Thymus (tissue), 11 donors: Measurements from ENCODE around the gene ANKRD13B. TPM values are rescaled to one million over a fixed set of nuclear protein-coding genes. Genes with fewer than 3 reads are reported as not detected.
A peak's percentile ranks its signal among the peaks of the same experiment; 100 is the strongest.
"Not testable (repeated sequence)": the region's sequence is repeated elsewhere in the genome, so short reads cannot be mapped to it uniquely, and the experiment has no call there.

Source experiments
- DNase-seq, 9 donors: peaks; one replicate each; pipeline ENCODE4 v3.0.0-alpha.2; 2013; ENCODE audit warnings: low spot score in 9 of 9, low read depth in 6 of 9, missing footprints in 1 of 9
- H3K27ac ChIP-seq, 2 donors: one replicate each; pipeline ENCODE4 v1.5.1; 2013; ENCODE audit warnings: control low read depth in 1 of 2, low read depth in 1 of 2, low read length in 1 of 2, mild to moderate bottlenecking in 1 of 2, moderate library complexity in 1 of 2
- H3K27me3 ChIP-seq, 2 donors: one replicate each; pipeline ENCODE4 v1.5.1; 2013; ENCODE audit warnings: low read length in 1 of 2; ENCODE audit not compliant: control insufficient read depth in 2 of 2, insufficient read depth in 1 of 2
- H3K36me3 ChIP-seq, 2 donors: one replicate each; pipeline ENCODE4 v1.5.1; 2013; ENCODE audit warnings: low read length in 1 of 2, mild to moderate bottlenecking in 1 of 2, moderate library complexity in 1 of 2; ENCODE audit not compliant: control insufficient read depth in 2 of 2, insufficient read depth in 2 of 2
- H3K4me1 ChIP-seq, 2 donors: one replicate each; pipeline ENCODE4 v1.5.1; 2013; ENCODE audit warnings: low read length in 2 of 2; ENCODE audit not compliant: control insufficient read depth in 2 of 2, insufficient read depth in 2 of 2
- H3K4me3 ChIP-seq, 2 donors: one replicate each; pipeline ENCODE4 v1.5.1; 2013; ENCODE audit warnings: low read length in 2 of 2, control low read depth in 1 of 2, mild to moderate bottlenecking in 1 of 2
- H3K9me3 ChIP-seq, 2 donors: one replicate each; pipeline ENCODE4 v1.5.1; 2013; ENCODE audit warnings: low read length in 1 of 2, mild to moderate bottlenecking in 1 of 2; ENCODE audit not compliant: control insufficient read depth in 2 of 2, insufficient read depth in 1 of 2
- WGBS: extraction: QIAGEN DNeasy Blood & Tissue Kit; methylation state at CpG from one replicate; pipeline ENCODE4 v1.1.7; 2013; 5-methylcytosine and 5-hydroxymethylcytosine counted together
- polyA plus RNA-seq: library from polyadenylated mRNA; stranded (reverse); fragments of 200-250 nt; gene quantifications from one replicate; pipeline ENCODE4 v1.2.3, GENCODE V29; 2013
- total RNA-seq: library from RNA; stranded (reverse); fragments of 120-200 nt; gene quantifications from one replicate; pipeline ENCODE4 v1.2.4, GENCODE V29; 2013
- donor health status: healthy.

Gene ANKRD13B
- total and polyA plus RNA-seq, 2 donors = 1.3 to 2.2 TPM

DNA sequence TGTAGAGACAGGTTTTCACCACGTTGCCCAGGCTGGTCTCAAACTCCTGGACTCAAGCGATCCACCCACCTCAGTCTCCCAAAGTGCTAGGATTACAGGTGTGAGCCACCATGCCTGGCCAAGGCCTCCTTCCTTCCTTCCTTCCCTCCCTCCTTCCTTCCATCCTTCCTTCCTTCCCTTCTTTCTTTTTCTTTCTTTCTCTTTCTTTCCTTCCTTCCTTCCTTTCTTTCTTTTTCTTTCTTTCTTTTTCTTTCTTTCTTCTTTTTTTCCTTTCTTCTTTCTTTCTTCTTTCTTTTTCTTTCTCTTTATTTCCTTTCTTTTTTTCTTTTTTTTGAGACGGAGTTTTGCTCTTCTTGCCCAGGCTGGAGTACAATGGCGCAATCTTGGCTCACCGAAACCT is 34.8 kb upstream of the ANKRD13B start:
- not testable (repeated sequence) for H3K4me3 ChIP-seq, H3K4me1 ChIP-seq, H3K9me3 ChIP-seq, DNase-seq, H3K27me3 ChIP-seq, H3K27ac ChIP-seq
- peaks cover 0 to 11% of the 10 kb centered on the region in 2 donors for H3K36me3 ChIP-seq
- WGBS = 99% methylated on average over 5 of the region's 5 CpGs

DNA sequence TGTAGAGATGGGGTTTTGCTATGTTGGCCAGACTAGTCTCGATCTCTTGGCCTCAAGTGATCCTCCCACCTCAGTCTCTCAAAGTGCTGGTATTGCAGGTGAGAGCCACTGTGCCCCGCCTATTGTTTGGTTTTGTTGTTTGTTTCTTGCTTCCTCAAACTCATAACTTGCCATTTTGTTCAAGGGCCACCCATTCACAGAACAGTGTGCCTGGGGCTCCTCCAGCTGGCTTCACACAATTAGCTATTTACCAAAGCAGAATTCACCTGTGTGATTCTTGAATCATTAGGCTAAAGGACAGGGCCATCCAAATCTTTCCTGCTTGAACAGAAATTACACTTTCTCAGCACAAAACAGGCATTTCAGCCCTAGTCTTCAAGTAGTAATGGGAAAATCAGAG is 33.3 kb upstream of the ANKRD13B start:
- no peak for DNase-seq
- H3K27me3 ChIP-seq = peaks cover 0 to 9% of the 10 kb centered on the region in 2 donors
- no peak overlapping the region for H3K4me3 ChIP-seq
- peaks cover 0 to 11% of the 10 kb centered on the region in 2 donors for H3K36me3 ChIP-seq
- peaks cover 0 to 3% of the 10 kb centered on the region in 2 donors for H3K9me3 ChIP-seq
- peaks cover 0 to 17% of the 10 kb centered on the region in 2 donors for H3K4me1 ChIP-seq
- 94% methylated on average over 2 of the region's 2 CpGs for WGBS
- H3K27ac ChIP-seq = no peak overlapping the region

DNA sequence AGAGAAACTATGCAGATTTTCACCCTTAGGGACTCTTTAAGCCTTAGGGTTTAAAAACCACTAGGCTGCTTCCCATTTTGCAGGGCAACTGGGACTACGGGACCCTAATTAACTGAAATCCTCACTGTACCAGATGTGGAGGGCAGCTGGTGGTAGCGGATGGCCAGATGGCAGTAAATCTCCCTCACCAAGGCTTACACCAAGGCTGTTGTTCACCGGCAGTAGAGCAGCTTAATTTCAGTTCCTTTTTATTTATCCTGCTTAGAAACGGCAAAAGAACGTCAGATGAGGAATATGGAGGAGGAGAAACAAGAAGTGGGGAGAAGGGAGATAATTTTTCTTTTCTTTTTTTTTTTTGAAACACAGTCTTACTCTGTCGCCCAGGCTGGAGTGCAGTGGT is 32.6 kb upstream of the ANKRD13B start:
- no peak for DNase-seq
- WGBS = 49% methylated on average over 6 of the region's 6 CpGs
- Histone ChIP-seq H3K4me3 (no peak overlapping the region), H3K4me1 (peaks cover 0 to 18% of the 10 kb centered on the region in 2 donors), H3K27ac (no peak overlapping the region), H3K27me3 (peaks cover 0 to 16% of the 10 kb centered on the region in 2 donors), H3K9me3 (peaks cover 0 to 3% of the 10 kb centered on the region in 2 donors), H3K36me3 (peaks cover 0 to 11% of the 10 kb centered on the region in 2 donors)

DNA sequence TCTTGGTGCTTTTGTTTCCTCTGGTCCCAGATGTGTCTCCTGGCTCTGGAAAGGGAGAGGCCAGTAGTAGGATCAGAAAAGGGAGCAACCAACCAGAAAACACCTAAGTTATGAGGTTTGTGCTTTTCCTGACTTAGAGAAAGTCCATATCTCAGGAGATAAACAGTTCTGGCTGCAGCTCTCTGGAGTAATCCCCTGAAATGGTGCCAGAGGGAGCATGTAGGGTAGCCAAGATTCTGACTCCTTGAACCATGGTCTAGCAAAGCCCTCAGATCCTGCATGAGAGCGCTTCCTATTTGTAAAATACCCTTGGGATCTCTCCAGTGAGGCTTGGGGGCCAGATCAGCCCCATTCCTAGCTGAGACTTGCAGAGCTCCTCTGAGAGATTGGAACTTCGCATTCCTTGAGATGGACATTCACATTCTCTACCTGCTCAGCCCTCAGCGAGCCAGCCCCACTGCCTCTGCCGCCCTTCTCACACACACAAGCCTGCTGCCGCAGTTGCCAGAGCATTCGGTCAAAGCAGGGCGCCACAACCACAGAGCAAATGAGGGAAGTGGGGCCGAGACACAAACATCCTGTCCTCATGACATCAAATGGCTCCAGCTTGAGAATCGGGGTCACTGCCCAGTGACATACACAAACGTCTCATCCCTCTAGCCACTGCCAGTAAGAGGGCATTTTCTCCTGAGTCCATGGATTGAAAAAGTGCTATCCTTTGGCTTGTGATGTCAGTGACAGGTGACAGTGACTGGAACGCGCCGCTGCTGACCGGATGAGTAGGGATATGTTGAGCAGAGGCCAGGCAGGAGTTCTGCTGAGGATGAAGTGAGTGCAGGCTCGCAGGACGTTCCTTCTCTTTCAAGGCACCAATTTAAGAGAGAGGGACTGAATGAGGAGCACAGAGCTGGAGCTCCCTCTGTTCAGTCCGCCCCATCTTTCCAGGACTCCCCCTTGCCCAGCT is 31.1 kb upstream of the ANKRD13B start:
- Histone ChIP-seq H3K27ac (no peak overlapping the region), H3K4me1 (peaks cover 10 to 30% of the 10 kb centered on the region in 2 donors), H3K9me3 (peaks cover 0 to 3% of the 10 kb centered on the region in 2 donors), H3K36me3 (peaks cover 0 to 11% of the 10 kb centered on the region in 2 donors), H3K27me3 (peaks cover 12 to 31% of the 10 kb centered on the region in 2 donors), H3K4me3 (no peak overlapping the region)
- peak in 1 of 9 donors; percentile 24 for DNase-seq
- WGBS = 71% methylated on average over 17 of the region's 17 CpGs

DNA sequence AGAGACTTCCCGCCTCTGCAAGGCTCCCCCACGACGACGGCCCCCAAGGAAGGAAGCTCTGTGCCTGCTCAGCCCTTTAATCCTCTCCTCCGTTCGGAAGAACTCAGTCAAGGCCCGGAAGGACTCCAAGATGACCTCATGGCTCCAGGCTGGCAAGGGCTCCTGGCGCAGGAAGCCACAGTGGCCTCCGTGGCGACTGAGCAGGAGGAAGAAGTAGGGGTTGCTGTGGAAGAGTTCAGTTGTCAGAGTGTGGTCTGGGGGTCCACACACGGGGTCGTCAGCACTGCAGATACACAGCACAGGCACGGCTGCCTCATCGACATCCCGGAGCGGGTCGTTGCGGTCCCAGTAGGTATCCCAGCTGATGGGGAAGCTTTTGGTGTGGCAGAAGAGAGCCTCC is 30.3 kb upstream of the ANKRD13B start:
- H3K27ac ChIP-seq = no peak overlapping the region
- 89% methylated on average over 18 of the region's 18 CpGs for WGBS
- H3K36me3 ChIP-seq = peaks cover 0 to 11% of the 10 kb centered on the region in 2 donors
- peaks cover 0 to 3% of the 10 kb centered on the region in 2 donors for H3K9me3 ChIP-seq
- DNase-seq = no peak
- peaks cover 14 to 33% of the 10 kb centered on the region in 2 donors for H3K4me1 ChIP-seq
- peaks cover 12 to 38% of the 10 kb centered on the region in 2 donors for H3K27me3 ChIP-seq
- no peak overlapping the region for H3K4me3 ChIP-seq

DNA sequence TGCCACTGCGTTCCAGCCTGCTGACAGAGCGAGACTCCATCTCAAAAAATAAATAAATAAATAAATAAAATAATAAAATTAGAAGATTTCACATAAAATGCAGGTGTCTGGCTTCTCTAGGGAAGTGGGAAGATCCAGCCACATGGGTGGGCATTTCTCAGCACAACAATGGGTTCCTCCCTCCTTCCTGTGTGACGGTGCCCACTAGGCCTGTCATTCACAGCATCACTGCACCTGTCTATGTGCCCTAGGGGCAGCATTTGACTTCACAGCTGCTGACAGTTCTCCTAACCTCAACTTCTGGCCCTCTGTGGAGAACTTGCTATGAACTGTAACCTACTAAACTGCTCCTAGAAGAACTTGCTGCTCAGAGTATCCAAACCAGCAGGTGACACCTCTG is 29.1 kb upstream of the ANKRD13B start:
- Histone ChIP-seq H3K9me3 (peaks cover 0 to 3% of the 10 kb centered on the region in 2 donors), H3K27ac (no peak overlapping the region), H3K4me3 (no peak overlapping the region), H3K4me1 (peaks cover 14 to 39% of the 10 kb centered on the region in 2 donors), H3K27me3 (peaks cover 12 to 42% of the 10 kb centered on the region in 2 donors), H3K36me3 (peaks cover 0 to 11% of the 10 kb centered on the region in 2 donors)
- WGBS = 70% methylated on average over 3 of the region's 3 CpGs
- peak in 2 of 9 donors; percentile 30 to 65 for DNase-seq

DNA sequence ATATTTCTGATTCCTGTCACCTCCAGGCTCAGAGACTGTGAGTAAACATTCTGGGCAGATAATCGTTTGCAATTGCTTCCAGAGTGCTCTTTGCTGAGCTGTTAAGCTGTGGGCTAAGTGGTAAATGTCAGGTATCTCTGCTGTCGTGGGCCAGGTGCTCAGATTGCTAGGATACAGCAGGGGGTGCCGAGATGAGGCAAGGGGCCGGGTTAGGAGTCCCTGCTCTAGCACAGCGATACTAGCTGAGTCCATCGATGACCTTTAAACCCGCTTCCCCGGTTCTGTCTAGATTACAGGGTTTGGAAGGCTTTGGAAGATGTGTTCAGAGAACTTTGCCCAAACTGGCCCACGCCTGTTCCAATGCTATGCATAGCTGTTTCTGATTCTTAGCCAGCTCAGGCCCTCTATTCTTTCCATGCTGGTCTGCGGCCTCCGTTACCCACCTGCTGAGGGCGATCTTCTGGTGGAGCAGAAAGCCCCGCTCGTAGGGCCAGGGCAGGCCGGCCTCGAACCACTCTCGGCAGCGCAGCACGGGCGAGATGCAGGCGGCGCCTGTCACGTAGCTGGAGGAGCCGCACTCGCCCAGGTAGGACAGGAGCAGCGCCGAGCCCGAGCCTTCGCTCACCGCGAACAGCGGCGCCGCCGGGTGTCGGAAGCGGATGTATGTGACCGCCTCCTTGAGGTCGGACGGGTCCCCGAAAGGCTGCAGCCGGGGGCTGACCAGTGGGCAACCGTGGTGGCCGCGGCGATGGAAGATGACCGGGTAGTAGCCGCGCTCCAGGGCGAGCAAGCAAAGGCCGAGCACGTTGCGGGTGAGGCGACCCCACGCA is 27.1 kb upstream of the ANKRD13B start:
- Histone ChIP-seq H3K4me3 (peak overlapping the region; percentile 44 to 74), H3K27me3 (peaks cover 12 to 42% of the 10 kb centered on the region in 2 donors), H3K36me3 (peaks cover 0 to 11% of the 10 kb centered on the region in 2 donors), H3K9me3 (peaks cover 0 to 3% of the 10 kb centered on the region in 2 donors), H3K4me1 (peaks cover 18 to 48% of the 10 kb centered on the region in 2 donors), H3K27ac (peak overlapping the region in 1 of 2 donors; percentile 36)
- 13% methylated on average over 55 of the region's 55 CpGs for WGBS
- DNase-seq = peak in 1 of 9 donors; percentile 50

DNA sequence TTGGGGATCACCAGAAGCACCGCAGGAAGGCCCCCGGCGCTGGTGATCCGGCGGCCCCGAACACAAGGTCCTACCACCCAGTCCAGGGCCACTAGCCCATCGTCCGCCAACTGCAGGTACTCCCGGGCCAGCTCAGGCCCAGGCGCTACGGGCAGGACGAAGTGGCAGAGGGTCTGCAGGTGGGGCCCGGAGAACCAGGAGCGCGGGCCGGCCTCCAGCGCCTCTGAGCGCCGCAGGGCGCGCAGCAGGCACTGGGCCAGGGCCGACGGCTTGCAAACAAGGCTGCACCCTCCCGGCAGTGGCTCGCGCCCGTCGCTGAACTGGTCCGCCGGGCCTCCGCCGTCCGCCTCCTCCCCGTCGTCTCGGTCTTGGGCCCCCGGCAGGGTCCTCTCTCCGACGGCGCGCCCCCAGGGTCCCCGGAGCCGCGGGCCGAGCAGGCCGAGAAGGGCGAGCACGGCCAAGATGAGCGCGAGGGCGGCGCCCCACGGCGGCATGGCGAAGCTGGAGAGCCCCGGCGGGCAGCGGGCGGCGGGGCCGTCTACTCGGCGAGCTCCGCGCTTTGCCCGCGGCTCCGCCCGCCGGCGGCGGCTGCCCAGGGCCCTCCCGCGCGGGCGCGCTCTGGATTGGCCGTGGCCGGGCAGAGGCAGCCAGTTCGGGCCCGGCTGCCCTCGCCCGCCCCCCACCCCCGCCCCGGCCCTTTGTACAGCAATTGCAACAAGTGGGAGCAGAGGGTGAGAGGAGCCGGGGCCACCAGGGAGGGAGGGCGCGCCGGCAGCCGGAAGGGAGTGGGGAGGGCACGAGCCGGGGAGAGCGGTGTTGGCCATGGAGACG is 26.2 kb upstream of the ANKRD13B start, which contains the start of gene ABHD15:
ABHD15 (minus strand) TSS at position 565 of the 831 bp plus-strand sequence; CDS start at position 494, 71 bp downstream.
- DNase-seq = peak in 3 of 9 donors; percentile 31 to 60 (median 39)
- peaks cover 18 to 46% of the 10 kb centered on the region in 2 donors for H3K4me1 ChIP-seq

More for the DNA sequence above, 26.2 kb upstream of the ANKRD13B start, which contains the start of gene ABHD15:
- H3K27me3 ChIP-seq = peaks cover 12 to 42% of the 10 kb centered on the region in 2 donors
- H3K4me3 ChIP-seq = peak within 1 kb of the TSS; percentile 55 to 74
- WGBS = under 1% methylated on average over 94 of the region's 94 CpGs
- peaks cover 2 to 11% of the 10 kb centered on the region in 2 donors for H3K36me3 ChIP-seq
- H3K27ac ChIP-seq = peak within 1 kb of the TSS; percentile 74 to 90
- peaks cover 0 to 3% of the 10 kb centered on the region in 2 donors for H3K9me3 ChIP-seq
